SK-N-SH treated with all-trans-retinoic acid at 6 μM for 48 hours (cell line): ENCODE measurements around the gene DTNBP1.

Experiments
- ATAC-seq: fragments of 200-7000 bp; cut with Tn5 transposase; 3 replicates; pipeline ENCODE4 v1.9.1; 2020; ENCODE audit warnings: mild to moderate bottlenecking, moderate library complexity
- ARNTL ChIP-seq: fragments of 450-650 bp; formaldehyde crosslinking; IDR thresholded peaks from 2 replicates; pipeline ENCODE4 v1.5.0; 2020; ENCODE audit warnings: low read depth, mild to moderate bottlenecking, moderate library complexity, borderline replicate concordance
- BACH2 ChIP-seq: fragments of 250-450 bp; sonication (Bioruptor Pico); IDR thresholded peaks from 2 replicates; pipeline ENCODE4 v1.9.0; 2021; ENCODE audit warnings: mild to moderate bottlenecking, borderline replicate concordance
- CREB5 ChIP-seq: fragments of 250-450 bp; sonication (Bioruptor Pico); IDR thresholded peaks from 2 replicates; pipeline ENCODE4 v1.5.1; 2020; ENCODE audit warnings: low read depth, mild to moderate bottlenecking, moderate library complexity
- CSRNP3 ChIP-seq: fragments of 250-450 bp; sonication (Bioruptor Pico); IDR thresholded peaks from 2 replicates; pipeline ENCODE4 v1.5.1; 2021; ENCODE audit warnings: mild to moderate bottlenecking, moderate library complexity
- GLIS3 ChIP-seq: fragments of 250-450 bp; sonication (Bioruptor Pico); IDR thresholded peaks from 2 replicates; pipeline ENCODE4 v1.5.0; 2020; ENCODE audit warnings: mild to moderate bottlenecking, moderate library complexity
- ISL1 ChIP-seq: fragments of 250-450 bp; sonication (Bioruptor Pico); IDR thresholded peaks from 2 replicates; pipeline ENCODE4 v2.1.2; 2022; ENCODE audit warnings: mild to moderate bottlenecking, moderate library complexity
- OSR1 ChIP-seq: fragments of 250-450 bp; sonication (Bioruptor Pico); IDR thresholded peaks from 2 replicates; pipeline ENCODE4 v1.8.0; 2022; ENCODE audit warnings: moderate library complexity, mild to moderate bottlenecking, inconsistent platforms
- PATZ1 ChIP-seq: fragments of 250-450 bp; sonication (Bioruptor Pico); IDR thresholded peaks from 2 replicates; pipeline ENCODE4 v1.8.0; 2020; ENCODE audit warnings: mild to moderate bottlenecking, moderate library complexity, borderline replicate concordance
- POU6F1 ChIP-seq: fragments of 250-450 bp; sonication (Bioruptor Pico); IDR thresholded peaks from 2 replicates; pipeline ENCODE4 v1.8.0; 2021; ENCODE audit warnings: low read depth, mild to moderate bottlenecking, moderate library complexity, borderline replicate concordance
- PPARA ChIP-seq: fragments of 250-450 bp; sonication (Bioruptor Pico); IDR thresholded peaks from 2 replicates; pipeline ENCODE4 v1.5.0; 2020; ENCODE audit warnings: mild to moderate bottlenecking, borderline replicate concordance
- SNAI2 ChIP-seq: fragments of 250-450 bp; sonication (Bioruptor Pico); IDR thresholded peaks from 2 replicates; pipeline ENCODE4 v1.5.0; 2020; ENCODE audit warnings: mild to moderate bottlenecking, moderate library complexity
- TCF4 ChIP-seq: fragments of 250-450 bp; sonication (Bioruptor Pico); IDR thresholded peaks from 2 replicates; pipeline ENCODE4 v1.8.0; 2021; ENCODE audit warnings: mild to moderate bottlenecking, moderate library complexity, borderline replicate concordance
- TSHZ2 ChIP-seq: fragments of 250-450 bp; sonication (Bioruptor Pico); IDR thresholded peaks from 2 replicates; pipeline ENCODE4 v1.5.0; 2020; ENCODE audit warnings: mild to moderate bottlenecking, moderate library complexity
- ZC3H10 ChIP-seq: fragments of 250-450 bp; sonication (Bioruptor Pico); IDR thresholded peaks from 2 replicates; pipeline ENCODE4 v1.5.1; 2021; ENCODE audit warnings: mild to moderate bottlenecking, moderate library complexity
- ZFP3 ChIP-seq: fragments of 250-450 bp; sonication (Bioruptor Pico); IDR thresholded peaks from 2 replicates; pipeline ENCODE4 v1.5.0; 2020; ENCODE audit warnings: mild to moderate bottlenecking, moderate library complexity
- ZNF8 ChIP-seq: fragments of 450-650 bp; formaldehyde crosslinking; IDR thresholded peaks from 2 replicates; pipeline ENCODE4 v1.5.0; 2020; ENCODE audit warnings: mild to moderate bottlenecking, moderate library complexity

Gene DTNBP1

GRCh38 chr6:15678514-15678913, 15.7 kb upstream of the DTNBP1 start:
- ATAC-seq, result no peak
- no peak for TF ChIP-seq SNAI2 (CRISPR knock-in tag)
- TF ChIP-seq BACH2 (CRISPR knock-in tag), result no peak
- no peak for TF ChIP-seq ZFP3
- TF ChIP-seq PPARA (CRISPR knock-in tag), result no peak

GRCh38 chr6:15677822-15678221, 15.0 kb upstream of the DTNBP1 start:
- TF ChIP-seq TCF4 (no peak), CREB5 (no peak), POU6F1 (CRISPR knock-in tag) (no peak)
- no peak for ATAC-seq

- no peak for ATAC-seq
- no peak for TF ChIP-seq SNAI2 (CRISPR knock-in tag)
- no peak for TF ChIP-seq OSR1
- TF ChIP-seq ARNTL (CRISPR knock-in tag), result no peak
- no peak for TF ChIP-seq POU6F1 (CRISPR knock-in tag)
- no peak for TF ChIP-seq ZC3H10
- TF ChIP-seq GLIS3, result no peak
- no peak for TF ChIP-seq ZNF8 (CRISPR knock-in tag)
- TF ChIP-seq TCF4, result no peak
- TF ChIP-seq PATZ1 (CRISPR knock-in tag), result no peak
Observed at GRCh38 chr6:15675536-15676220, 12.8 kb upstream of the DTNBP1 start.

GRCh38 chr6:15674690-15675386, 12.0 kb upstream of the DTNBP1 start:
- ATAC-seq, result peak; percentile 43; the same call in 2 of the 3 replicates
- TF ChIP-seq SNAI2 (CRISPR knock-in tag) (no peak), TSHZ2 (CRISPR knock-in tag) (0 out of 2 replicates have a peak, but pooled peaks have one; percentile 26), CSRNP3 (CRISPR knock-in tag) (no peak), BACH2 (CRISPR knock-in tag) (no peak), ISL1 (CRISPR knock-in tag) (no peak), TCF4 (no peak)
